ENCODE measurements around the gene NFIX. TPM values are rescaled to one million over a fixed set of nuclear protein-coding genes. Genes with fewer than 3 reads are reported as not detected.

NFIX gene
- total RNA-seq, 1 experiment from 2014 or later = 69.7 TPM

- peak overlapping the region; percentile 70 for H3K27ac ChIP-seq (ENCODE audit: low read depth, low read length, poor library complexity, severe bottlenecking)
- DNase-seq (ENCODE audit: low spot score) = no peak
- H3K36me3 ChIP-seq (ENCODE audit: insufficient read depth, low read length, poor library complexity, severe bottlenecking) = no peaks in the 10 kb centered on the region
- ChIA-PET CTCF (interaction anchor here (1.4 to 2.8 kb wide), 2 partner anchors 22 to 28 kb away, joined by 6 to 13 read pairs; no protein-coding TSS in a partner anchor), POLR2A (ENCODE audit: low non-redundant PET) (no interaction called here)
- no peaks in the 10 kb centered on the region for H3K27me3 ChIP-seq (replicated peaks; ENCODE audit: insufficient read depth, low read depth, low read length, poor library complexity)
- intact Hi-C loops (cut with micrococcal nuclease; ENCODE audit: unreplicated experiment) = loop anchor here (5.0 kb wide), 1 partner anchor 59 kb away; no protein-coding TSS in a partner anchor
- no peak overlapping the region for H3K4me3 ChIP-seq (ENCODE audit: low read depth, low read length, poor library complexity, severe bottlenecking)
- H3K9me3 ChIP-seq (ENCODE audit: low read depth, low read length, poor library complexity, severe bottlenecking) = no peaks in the 10 kb centered on the region
- TF ChIP-seq EZH2 (IDR thresholded peaks at IDR 0.05; ENCODE audit: borderline replicate concordance, low read depth, low read length, poor library complexity, severe bottlenecking) (no peak), CTCF (conservative IDR thresholded peaks at IDR 0.05; ENCODE audit: low read depth, low read length) (peak; percentile 43)
- peaks cover 39% of the 10 kb centered on the region for H3K4me1 ChIP-seq (ENCODE audit: insufficient read depth, low read length, poor library complexity, severe bottlenecking)
- no TSS peak for BruUV-seq (replicated peaks)
Measured at GRCh38 chr19:13033244-13033643, 38.0 kb downstream of the NFIX start.

- Histone ChIP-seq H3K36me3 (ENCODE audit: insufficient read depth, low read length, poor library complexity, severe bottlenecking) (no peaks in the 10 kb centered on the region), H3K27ac (ENCODE audit: low read depth, low read length, poor library complexity, severe bottlenecking) (peak overlapping the region; percentile 38), H3K27me3 (replicated peaks; ENCODE audit: insufficient read depth, low read depth, low read length, poor library complexity) (no peaks in the 10 kb centered on the region), H3K4me3 (ENCODE audit: low read depth, low read length, poor library complexity, severe bottlenecking) (no peak overlapping the region), H3K9me3 (ENCODE audit: low read depth, low read length, poor library complexity, severe bottlenecking) (no peaks in the 10 kb centered on the region), H3K4me1 (ENCODE audit: insufficient read depth, low read length, poor library complexity, severe bottlenecking) (peaks cover 47% of the 10 kb centered on the region)
- POLR2A ChIA-PET (ENCODE audit: low non-redundant PET) = no interaction called here
- peak; percentile 57 for DNase-seq (ENCODE audit: low spot score)
- intact Hi-C loops (cut with micrococcal nuclease; ENCODE audit: unreplicated experiment) = loop anchor here (5.0 kb wide), 1 partner anchor 58 kb away; no protein-coding TSS in a partner anchor
- BruUV-seq (replicated peaks) = no TSS peak
- CTCF ChIA-PET = interaction anchor here (0.5 to 2.8 kb wide), 8 partner anchors 13 to 259 kb away, joined by 3 to 13 read pairs (median 5); no protein-coding TSS in a partner anchor
- no peak for TF ChIP-seq EZH2 (IDR thresholded peaks at IDR 0.05; ENCODE audit: borderline replicate concordance, low read depth, low read length, poor library complexity, severe bottlenecking)
- TF ChIP-seq CTCF (conservative IDR thresholded peaks at IDR 0.05; ENCODE audit: low read depth, low read length) = peak; percentile 78
Measured at GRCh38 chr19:13033819-13034611, 38.7 kb downstream of the NFIX start.

GRCh38 chr19:13034636-13035035, 39.4 kb downstream of the NFIX start:
- H3K9me3 ChIP-seq (ENCODE audit: low read depth, low read length, poor library complexity, severe bottlenecking) = no peaks in the 10 kb centered on the region
- H3K27ac ChIP-seq (ENCODE audit: low read depth, low read length, poor library complexity, severe bottlenecking) = no peak overlapping the region
- ChIA-PET CTCF (interaction anchor here (1.0 to 2.8 kb wide), 4 partner anchors 13 to 27 kb away, joined by 3 to 13 read pairs (median 5); no protein-coding TSS in a partner anchor), POLR2A (ENCODE audit: low non-redundant PET) (no interaction called here)
- no peaks in the 10 kb centered on the region for H3K36me3 ChIP-seq (ENCODE audit: insufficient read depth, low read length, poor library complexity, severe bottlenecking)
- H3K4me3 ChIP-seq (ENCODE audit: low read depth, low read length, poor library complexity, severe bottlenecking) = no peak overlapping the region
- H3K4me1 ChIP-seq (ENCODE audit: insufficient read depth, low read length, poor library complexity, severe bottlenecking) = peaks cover 52% of the 10 kb centered on the region
- no TSS peak for BruUV-seq (replicated peaks)
- TF ChIP-seq EZH2 (IDR thresholded peaks at IDR 0.05; ENCODE audit: borderline replicate concordance, low read depth, low read length, poor library complexity, severe bottlenecking) (no peak), CTCF (conservative IDR thresholded peaks at IDR 0.05; ENCODE audit: low read depth, low read length) (no peak)
- no peak for DNase-seq (ENCODE audit: low spot score)
- intact Hi-C loops (cut with micrococcal nuclease; ENCODE audit: unreplicated experiment) = loop anchor here (5.0 kb wide), 1 partner anchor 58 kb away; no protein-coding TSS in a partner anchor
- H3K27me3 ChIP-seq (replicated peaks; ENCODE audit: insufficient read depth, low read depth, low read length, poor library complexity) = no peaks in the 10 kb centered on the region

All from A673 (cell line).